HG03108 (cell line): ENCODE data around the gene CTNNA2.

Experiments used
- ATAC-seq: cut with Tn5 transposase; IDR thresholded peaks from one replicate; pipeline ENCODE4 v1.9.1; 2021; ENCODE audit warnings: moderate library complexity; ENCODE audit not compliant: unreplicated experiment

Gene CTNNA2

GRCh38 chr2:80420530-80421208 lies 907.8 kb downstream of the CTNNA2 start:
- no peak for ATAC-seq

- no peak for ATAC-seq
These were observed 916.4 kb downstream of the CTNNA2 start for GRCh38 chr2:80429251-80429650.

- ATAC-seq = no peak
These were observed 925.1 kb downstream of the CTNNA2 start for GRCh38 chr2:80437959-80438358.

GRCh38 chr2:80438686-80439085 lies 925.8 kb downstream of the CTNNA2 start:
- ATAC-seq = no peak

- no peak for ATAC-seq
These were observed 941.8 kb downstream of the CTNNA2 start for GRCh38 chr2:80454628-80455027.

- ATAC-seq = no peak
These were observed 946.2 kb downstream of the CTNNA2 start for GRCh38 chr2:80459028-80459427.

- no peak for ATAC-seq
These were observed 948.8 kb downstream of the CTNNA2 start for GRCh38 chr2:80461505-80462197.

GRCh38 chr2:80462654-80463053 lies 949.8 kb downstream of the CTNNA2 start:
- ATAC-seq = no peak

GRCh38 chr2:80464275-80464674 lies 951.4 kb downstream of the CTNNA2 start:
- no peak for ATAC-seq

GRCh38 chr2:80467262-80467811 lies 954.5 kb downstream of the CTNNA2 start:
- no peak for ATAC-seq

GRCh38 chr2:80469428-80469827 lies 956.6 kb downstream of the CTNNA2 start:
- ATAC-seq = no peak

- no peak for ATAC-seq
These were observed 960.2 kb downstream of the CTNNA2 start for GRCh38 chr2:80473069-80473468.

GRCh38 chr2:80473796-80474195 lies 960.9 kb downstream of the CTNNA2 start:
- ATAC-seq = no peak

- no peak for ATAC-seq
These were observed 963.1 kb downstream of the CTNNA2 start for GRCh38 chr2:80475970-80476369.

GRCh38 chr2:80476535-80477117 lies 963.8 kb downstream of the CTNNA2 start:
- ATAC-seq = no peak

- no peak for ATAC-seq
These were observed 969.4 kb downstream of the CTNNA2 start for GRCh38 chr2:80482276-80482675.

GRCh38 chr2:80489717-80490116 lies 976.9 kb downstream of the CTNNA2 start:
- no peak for ATAC-seq

- ATAC-seq = no peak
These were observed 978.1 kb downstream of the CTNNA2 start for GRCh38 chr2:80490964-80491363.

GRCh38 chr2:80496346-80496745 lies 983.5 kb downstream of the CTNNA2 start:
- no peak for ATAC-seq

GRCh38 chr2:80496775-80497174 lies 983.9 kb downstream of the CTNNA2 start:
- no peak for ATAC-seq

GRCh38 chr2:80499095-80499494 lies 986.2 kb downstream of the CTNNA2 start:
- no peak for ATAC-seq
